Measurements from ENCODE around the gene SETD3.

DNA sequence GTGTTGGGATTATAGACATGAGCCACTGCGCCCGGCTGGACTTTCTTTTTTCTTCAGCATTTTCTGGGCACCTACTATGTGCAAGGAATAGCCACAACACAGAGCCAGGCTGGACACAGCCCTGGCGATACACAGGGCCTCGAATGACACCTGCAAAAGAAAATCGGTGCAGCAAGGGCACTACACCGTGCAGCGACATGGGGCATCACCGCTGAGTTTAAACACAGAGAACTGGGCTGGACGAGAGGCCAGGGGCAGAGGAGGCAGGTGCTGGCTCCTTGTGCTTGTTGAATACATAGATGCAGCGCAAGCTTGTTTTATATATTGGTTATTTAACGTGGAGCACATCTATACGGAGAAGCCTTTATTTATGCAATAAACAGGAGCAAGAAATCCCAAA lies 92.4 kb downstream of the SETD3 start:
- TF ChIP-seq, protein P1, sequence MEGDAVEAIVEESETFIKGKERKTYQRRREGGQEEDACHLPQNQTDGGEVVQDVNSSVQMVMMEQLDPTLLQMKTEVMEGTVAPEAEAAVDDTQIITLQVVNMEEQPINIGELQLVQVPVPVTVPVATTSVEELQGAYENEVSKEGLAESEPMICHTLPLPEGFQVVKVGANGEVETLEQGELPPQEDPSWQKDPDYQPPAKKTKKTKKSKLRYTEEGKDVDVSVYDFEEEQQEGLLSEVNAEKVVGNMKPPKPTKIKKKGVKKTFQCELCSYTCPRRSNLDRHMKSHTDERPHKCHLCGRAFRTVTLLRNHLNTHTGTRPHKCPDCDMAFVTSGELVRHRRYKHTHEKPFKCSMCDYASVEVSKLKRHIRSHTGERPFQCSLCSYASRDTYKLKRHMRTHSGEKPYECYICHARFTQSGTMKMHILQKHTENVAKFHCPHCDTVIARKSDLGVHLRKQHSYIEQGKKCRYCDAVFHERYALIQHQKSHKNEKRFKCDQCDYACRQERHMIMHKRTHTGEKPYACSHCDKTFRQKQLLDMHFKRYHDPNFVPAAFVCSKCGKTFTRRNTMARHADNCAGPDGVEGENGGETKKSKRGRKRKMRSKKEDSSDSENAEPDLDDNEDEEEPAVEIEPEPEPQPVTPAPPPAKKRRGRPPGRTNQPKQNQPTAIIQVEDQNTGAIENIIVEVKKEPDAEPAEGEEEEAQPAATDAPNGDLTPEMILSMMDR (IDR thresholded peaks at IDR 0.05; ENCODE audit: low read depth, low read length) = no peak
- no peak for TF ChIP-seq EZH2phosphoT487 (IDR thresholded peaks at IDR 0.05; ENCODE audit: low read depth)

Measured in OCI-LY3 (cell line).